ENCODE results near the gene FAM193A. TPM values are rescaled to one million over a fixed set of nuclear protein-coding genes. Genes with fewer than 3 reads are reported as not detected.

FAM193A gene
- polyA plus RNA-seq, 1 of the 3 experiments (the other 2 are of a cell fraction) = 9.2 TPM

GRCh38 chr4:2642968-2643367, 106.5 kb downstream of the FAM193A start:
- no peaks in the 10 kb centered on the region for H3K9me3 ChIP-seq
- peaks cover 14% of the 10 kb centered on the region; the same call in 1 of the 2 replicates for H3K79me2 ChIP-seq (ENCODE audit: insufficient read depth)
- no peak overlapping the region for H2AFZ ChIP-seq (ENCODE audit: low read depth)
- 95% methylated on average over 7 of the region's 7 CpGs for WGBS (ENCODE audit: low lambda C conversion rate)
- no peak overlapping the region for H3K27ac ChIP-seq (ENCODE audit: low read depth in 2 of 2, low read length in 1 of 2)
- no peak for TF ChIP-seq YY1 (IDR thresholded peaks at IDR 0.05; ENCODE audit: low read depth)
- TF ChIP-seq TEAD4 (IDR thresholded peaks at IDR 0.05; ENCODE audit: borderline replicate concordance, insufficient read depth) = no peak
- TF ChIP-seq, protein P1, sequence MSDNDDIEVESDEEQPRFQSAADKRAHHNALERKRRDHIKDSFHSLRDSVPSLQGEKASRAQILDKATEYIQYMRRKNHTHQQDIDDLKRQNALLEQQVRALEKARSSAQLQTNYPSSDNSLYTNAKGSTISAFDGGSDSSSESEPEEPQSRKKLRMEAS (IDR thresholded peaks at IDR 0.05; ENCODE audit: low read depth) = no peak
- TF ChIP-seq USF2 (IDR thresholded peaks at IDR 0.05; ENCODE audit: borderline replicate concordance, low read depth, low read length) = no peak
- TF ChIP-seq SIN3A (IDR thresholded peaks at IDR 0.05; ENCODE audit: borderline replicate concordance, low read depth, low read length) = no peak
- no peak for TF ChIP-seq POLR2AphosphoS5 (IDR thresholded peaks at IDR 0.05; ENCODE audit: low read depth, low read length)
- TF ChIP-seq MEF2A (IDR thresholded peaks at IDR 0.05; ENCODE audit: borderline replicate concordance, low read depth) = no peak
- TF ChIP-seq, protein P2, sequence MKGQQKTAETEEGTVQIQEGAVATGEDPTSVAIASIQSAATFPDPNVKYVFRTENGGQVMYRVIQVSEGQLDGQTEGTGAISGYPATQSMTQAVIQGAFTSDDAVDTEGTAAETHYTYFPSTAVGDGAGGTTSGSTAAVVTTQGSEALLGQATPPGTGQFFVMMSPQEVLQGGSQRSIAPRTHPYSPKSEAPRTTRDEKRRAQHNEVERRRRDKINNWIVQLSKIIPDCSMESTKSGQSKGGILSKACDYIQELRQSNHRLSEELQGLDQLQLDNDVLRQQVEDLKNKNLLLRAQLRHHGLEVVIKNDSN (IDR thresholded peaks at IDR 0.05; ENCODE audit: borderline replicate concordance, low read depth) = no peak
- no peak for TF ChIP-seq TCF12 (IDR thresholded peaks at IDR 0.05)
- TF ChIP-seq NFIC (IDR thresholded peaks at IDR 0.05; ENCODE audit: borderline replicate concordance) = no peak
- no peak for TF ChIP-seq RAD21 (IDR thresholded peaks at IDR 0.05; ENCODE audit: low read length)
- H3F3A ChIP-seq (replicated peaks; ENCODE audit: insufficient read depth) = peaks cover 5% of the 10 kb centered on the region
- ChIA-PET CTCF (interaction anchor here (1.3 to 1.7 kb wide), 2 partner anchors 15 to 72 kb away, joined by 5 to 7 read pairs; no protein-coding TSS in a partner anchor), POLR2A (no interaction called here)
- H3K9ac ChIP-seq = no peak overlapping the region
- no peaks in the 10 kb centered on the region; a peak in 1 of 4 replicates for H3K4me1 ChIP-seq (ENCODE audit: control insufficient read depth in 1 of 2, insufficient read depth in 2 of 2, low read depth in 1 of 2, low read length in 1 of 2)
- H4K20me1 ChIP-seq (ENCODE audit: insufficient read depth) = no peaks in the 10 kb centered on the region
- DNase-seq = no peak
- peaks cover 51 to 55% of the 10 kb centered on the region in 2 experiments for H3K36me3 ChIP-seq (replicated peaks in 1 of 2; ENCODE audit: control insufficient read depth in 1 of 2, insufficient read depth in 2 of 2, low read length in 1 of 2)
- H3K27me3 ChIP-seq (ENCODE audit: insufficient read depth) = no peaks in the 10 kb centered on the region
- no peak overlapping the region for H3K4me2 ChIP-seq
- H3K4me3 ChIP-seq (ENCODE audit: low read depth in 2 of 2, low read length in 1 of 2) = no peak overlapping the region
- H3K9me2 ChIP-seq = no peaks in the 10 kb centered on the region

GRCh38 chr4:2643555-2643954, 107.1 kb downstream of the FAM193A start:
- Histone ChIP-seq H3K4me2 (no peak overlapping the region), H3K79me2 (ENCODE audit: insufficient read depth) (peaks cover 14% of the 10 kb centered on the region; the same call in 1 of the 2 replicates), H2AFZ (ENCODE audit: low read depth) (no peak overlapping the region), H3K9me3 (no peaks in the 10 kb centered on the region), H3K27ac (ENCODE audit: low read depth in 2 of 2, low read length in 1 of 2) (no peak overlapping the region), H3K9ac (no peak overlapping the region), H3K4me3 (ENCODE audit: low read depth in 2 of 2, low read length in 1 of 2) (no peak overlapping the region), H3K36me3 (replicated peaks in 1 of 2; ENCODE audit: control insufficient read depth in 1 of 2, insufficient read depth in 2 of 2, low read length in 1 of 2) (peaks cover 50 to 55% of the 10 kb centered on the region in 2 experiments), H3F3A (replicated peaks; ENCODE audit: insufficient read depth) (peaks cover 5% of the 10 kb centered on the region), H3K4me1 (ENCODE audit: control insufficient read depth in 1 of 2, insufficient read depth in 2 of 2, low read depth in 1 of 2, low read length in 1 of 2) (no peaks in the 10 kb centered on the region; a peak in 1 of 4 replicates), H4K20me1 (ENCODE audit: insufficient read depth) (no peaks in the 10 kb centered on the region), H3K27me3 (ENCODE audit: insufficient read depth) (no peaks in the 10 kb centered on the region), H3K9me2 (no peaks in the 10 kb centered on the region)
- DNase-seq = no peak
- CTCF ChIA-PET = interaction anchor here (1.7 kb wide), 1 partner anchor 14 kb away, joined by 7 read pairs; no protein-coding TSS in a partner anchor
- POLR2A ChIA-PET = no interaction called here
- 94% methylated on average over 5 of the region's 5 CpGs for WGBS (ENCODE audit: low lambda C conversion rate)
- TF ChIP-seq JUND (IDR thresholded peaks at IDR 0.05) = no peak
- no peak for TF ChIP-seq RFX5 (IDR thresholded peaks at IDR 0.05; ENCODE audit: low read length)

Data from SK-N-SH (cell line).